GM12878 (cell line): ENCODE data around the gene CDKN3. TPM values are rescaled to one million over a fixed set of nuclear protein-coding genes. Genes with fewer than 3 reads are reported as not detected.

ENCODE experiments used
- ATAC-seq: fragments of 200-7000 bp; cut with Tn5 transposase; 3 replicates; pipeline ENCODE4 v1.9.1; 2020; ENCODE audit warnings: mild to moderate bottlenecking, moderate library complexity
- BruUV-seq: library from RNA; stranded (reverse); fragments of 400-500 nt; replicated peaks from 2 replicates; lab custom pipeline; 2021; lab: Mats Ljungman, UMichigan
- CTCF ChIA-PET: fragments of 300-600 bp; sonication (Branson Sonifier 250); formaldehyde crosslinking; extraction: SDS; loops from one replicate; lab custom pipeline; 2021; ENCODE audit warnings: inconsistent platforms; lab: Yijun Ruan, JAX
- POLR2A ChIA-PET: fragments of 350-600 bp; formaldehyde crosslinking; extraction: SDS; loops from one replicate; lab custom pipeline; 2021; ENCODE audit warnings: inconsistent platforms; lab: Charles Lee
- RAD21 ChIA-PET: fragments of 300-600 bp; sonication (Branson Sonifier 250); formaldehyde crosslinking; loops from one replicate; lab custom pipeline; 2023; ENCODE audit warnings: antibody characterized with exemption; ENCODE audit not compliant: unreplicated experiment; lab: Charles Lee
- SMC1A ChIA-PET: fragments of 300-600 bp; sonication (Branson Sonifier 250); formaldehyde crosslinking; loops from one replicate; lab custom pipeline; 2023; ENCODE audit not compliant: unreplicated experiment, uncharacterized antibody; lab: Charles Lee
- DNase-seq: peaks from one replicate; pipeline ENCODE4 v3.0.0-alpha.2; 2011; ENCODE audit warnings: low read depth, low spot score
- FAIRE-seq: peaks from 3 replicates; lab custom pipeline; 2011; peaks lifted over from hg19 to GRCh38; lab: Jason Lieb, UNC
- H2AFZ ChIP-seq: 2 replicates; pipeline ENCODE4 v1.6.0; 2011; ENCODE audit warnings: low read depth, low read length, control low read depth; ENCODE audit not compliant: control insufficient read depth
- H3K27ac ChIP-seq: 2 replicates; pipeline ENCODE4 v1.5.1; 2011; ENCODE audit warnings: control low read depth; ENCODE audit not compliant: control insufficient read depth, insufficient read depth
- H3K27me3 ChIP-seq, 2 experiments: replicated peaks in 1 of 2; 2 replicates each; pipeline versions ENCODE4 v1.6.0 to v1.6.1; 2011; ENCODE audit warnings: low read length in 1 of 2; ENCODE audit not compliant: control insufficient read depth in 2 of 2, insufficient read depth in 2 of 2
- H3K36me3 ChIP-seq, 2 experiments: 2 replicates each; pipeline ENCODE4 v1.5.1; 2011; ENCODE audit warnings: low read length in 1 of 2; ENCODE audit not compliant: control insufficient read depth in 2 of 2, insufficient read depth in 2 of 2
- H3K4me1 ChIP-seq: 2 replicates; pipeline ENCODE4 v1.6.1; 2011; ENCODE audit warnings: mild to moderate bottlenecking, low read length, moderate library complexity, mixed read lengths; ENCODE audit not compliant: control insufficient read depth, insufficient read depth
- H3K4me2 ChIP-seq: 2 replicates; pipeline ENCODE4 v1.6.0; 2011; ENCODE audit warnings: control low read depth; ENCODE audit not compliant: control insufficient read depth, insufficient read depth
- H3K4me3 ChIP-seq: fragments of 200-600 bp; sonication (generic); 2 replicates; pipeline ENCODE4 v1.5.1; 2016
- H3K79me2 ChIP-seq: 2 replicates; pipeline ENCODE4 v1.6.0; 2011; ENCODE audit warnings: low read length; ENCODE audit not compliant: control insufficient read depth, insufficient read depth
- H3K9ac ChIP-seq: 2 replicates; pipeline ENCODE4 v1.8.0; 2011; ENCODE audit warnings: low read length, control low read depth, mixed read lengths; ENCODE audit not compliant: control insufficient read depth, insufficient read depth
- H3K9me3 ChIP-seq: replicated peaks from 3 replicates; pipeline ENCODE4 v1.5.1; 2011; ENCODE audit warnings: mild to moderate bottlenecking, low read length; ENCODE audit not compliant: control insufficient read depth, insufficient read depth
- H4K20me1 ChIP-seq: 2 replicates; pipeline ENCODE4 v1.6.0; 2011; ENCODE audit not compliant: control insufficient read depth, insufficient read depth
- ASH2L ChIP-seq: fragments of 300-600, 200-600 bp; sonication (generic); IDR thresholded peaks from 2 replicates; pipeline ENCODE4 v1.6.1; 2017; ENCODE audit warnings: low read depth, mild to moderate bottlenecking, borderline replicate concordance
- CBFB ChIP-seq: IDR thresholded peaks from 2 replicates; pipeline ENCODE4 v1.6.1; 2016; ENCODE audit warnings: antibody characterized with exemption, low read depth
- EED ChIP-seq: sonication (generic); IDR thresholded peaks from 2 replicates; pipeline ENCODE4 v1.6.1; 2016; ENCODE audit warnings: antibody characterized with exemption, low read depth
- ESRRA ChIP-seq: IDR thresholded peaks from 2 replicates; pipeline ENCODE4 v1.6.1; 2012; ENCODE audit warnings: mild to moderate bottlenecking, low read length, improper control_type of control experiment
- HDAC6 ChIP-seq: fragments of 200-600 bp; sonication (generic); IDR thresholded peaks from one replicate; pipeline ENCODE4 v1.8.0; 2017; ENCODE audit warnings: antibody characterized with exemption; ENCODE audit not compliant: unreplicated experiment
- IKZF2 ChIP-seq, 2 experiments: fragments of 450-650 bp; IDR thresholded peaks; 2 replicates each; pipeline ENCODE4 v1.6.1; 2017; ENCODE audit warnings: mild to moderate bottlenecking in 2 of 2, moderate library complexity in 2 of 2
- MEF2B ChIP-seq: fragments of 450-650 bp; IDR thresholded peaks from 2 replicates; pipeline ENCODE4 v1.6.1; 2018; ENCODE audit warnings: mild to moderate bottlenecking, moderate library complexity; ENCODE audit not compliant: partially characterized antibody, poor library complexity, severe bottlenecking
- MYC ChIP-seq: IDR thresholded peaks from 2 replicates; pipeline ENCODE4 v1.6.1; 2011; ENCODE audit warnings: mild to moderate bottlenecking, low read length, moderate library complexity, inconsistent platforms; ENCODE audit not compliant: insufficient read depth, insufficient replicate concordance, insufficient read length, severe bottlenecking
- NFIC ChIP-seq: IDR thresholded peaks from 2 replicates; pipeline ENCODE4 v1.6.1; 2012; ENCODE audit warnings: low read depth, mild to moderate bottlenecking, inconsistent platforms, low read length, moderate library complexity
- NR2C1 ChIP-seq: fragments of 450-650 bp; IDR thresholded peaks from 2 replicates; pipeline ENCODE4 v1.6.1; 2017; ENCODE audit warnings: antibody characterized with exemption, mild to moderate bottlenecking, moderate library complexity
- RAD51 ChIP-seq: fragments of 450-650 bp; IDR thresholded peaks from 2 replicates; pipeline ENCODE4 v1.6.1; 2016; ENCODE audit warnings: moderate library complexity, mild to moderate bottlenecking, inconsistent platforms
- SREBF2 ChIP-seq: IDR thresholded peaks from 2 replicates; pipeline ENCODE4 v1.6.1; 2012; ENCODE audit warnings: mild to moderate bottlenecking, low read length
- TBL1XR1 ChIP-seq: IDR thresholded peaks from 2 replicates; pipeline ENCODE4 v1.6.1; 2012; ENCODE audit warnings: low read depth, low read length, improper control_type of control experiment
- TCF3 ChIP-seq: IDR thresholded peaks from 2 replicates; pipeline ENCODE4 v1.6.1; 2012; ENCODE audit warnings: low read depth, mild to moderate bottlenecking, low read length, borderline replicate concordance; ENCODE audit not compliant: insufficient read depth
- WRNIP1 ChIP-seq: IDR thresholded peaks from 2 replicates; pipeline ENCODE4 v1.6.1; 2011; ENCODE audit warnings: low read depth, low read length, improper control_type of control experiment, borderline replicate concordance
- ZBTB40 ChIP-seq: fragments of 450-650 bp; IDR thresholded peaks from 2 replicates; pipeline ENCODE4 v1.6.1; 2016; ENCODE audit warnings: mild to moderate bottlenecking, moderate library complexity, borderline replicate concordance
- ZNF217 ChIP-seq: fragments of 450-650 bp; IDR thresholded peaks from 2 replicates; pipeline ENCODE4 v1.6.1; 2017; ENCODE audit warnings: antibody characterized with exemption, mild to moderate bottlenecking
- WGBS: methylation state at CpG from one replicate; pipeline ENCODE4 v1.1.6; 2016; ENCODE audit warnings: low lambda C conversion rate; ENCODE audit not compliant: insufficient replicate concordance, insufficient coverage; ENCODE audit errors: missing lambda C conversion rate; 5-methylcytosine and 5-hydroxymethylcytosine counted together
- in situ Hi-C: fragments of 300-500 bp; cut with MboI; formaldehyde crosslinking; loops from 9 replicates; pipeline ENCODE4 v1.14.3; 2018; ENCODE audit warnings: mixed read lengths
- intact Hi-C: fragments of 100-400 bp; cut with micrococcal nuclease; formaldehyde crosslinking; loops from one replicate; pipeline ENCODE4 v1.14.2; 2022; ENCODE audit not compliant: unreplicated experiment
- polyA plus RNA-seq, 11 experiments: library from polyadenylated mRNA; depleted of rRNA in 4 of 11; unstranded in 6 of 11; stranded (reverse) in 5 of 11; fragments of >200 nt; fragmentation: Nextera tagmentation in 4 of 11; fragmentation: Illumina TruSeq in 1 of 11; extraction: Ambion mirVana in 4 of 11; extraction: Trizol in 1 of 11; gene quantifications; 1 replicate in 1 of 11; 2 replicates in 10 of 11; pipeline versions ENCODE4 v1.2.1 to v1.2.3, GENCODE V29; 2011 to 2016; ENCODE audit warnings: inconsistent platforms in 2 of 11, missing spikeins in 2 of 11, low read depth in 1 of 11
- total RNA-seq, 4 experiments: library from RNA; depleted of rRNA in 3 of 4; stranded (reverse); fragments of >200 nt in 3 of 4; fragmentation: Illumina TruSeq in 1 of 4; extraction: Trizol in 1 of 4; gene quantifications; 2 replicates each; pipeline versions ENCODE4 v1.2.1 to v1.2.3, GENCODE V29; 2013 to 2021
- TF ChIP-seq, protein P1 (sequence below): IDR thresholded peaks from 2 replicates; pipeline ENCODE4 v1.6.1; 2011; ENCODE audit warnings: mild to moderate bottlenecking, low read depth, low read length, moderate library complexity; ENCODE audit not compliant: insufficient replicate concordance

Gene CDKN3
- total and polyA plus RNA-seq, 10 of the 15 experiments (the other 5 are each of a cell fraction or from before 2014, with no cell fraction given) = 54.9 to 197 (median 111) TPM

DNA sequence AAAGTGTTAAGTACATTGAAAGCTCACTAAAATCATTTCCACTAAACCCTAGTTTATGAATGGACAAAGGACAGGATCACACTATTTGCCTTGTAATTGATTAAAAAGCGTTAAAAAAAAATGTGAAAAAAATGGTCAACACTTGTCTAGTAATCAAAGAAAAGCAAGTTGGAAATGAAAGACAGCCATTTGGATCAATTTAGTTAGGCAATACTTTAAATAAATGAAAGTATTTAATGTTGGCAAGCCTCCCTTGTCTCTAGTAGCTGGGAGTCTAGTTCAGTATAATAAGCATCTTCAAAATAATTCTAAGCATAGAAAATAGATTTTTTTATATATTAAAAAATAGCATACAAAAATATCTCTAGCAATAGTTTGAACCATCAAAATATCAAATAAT, 58.6 kb downstream of the CDKN3 start:
- no peak for ATAC-seq

More for the DNA sequence above, 58.6 kb downstream of the CDKN3 start:
- ChIA-PET CTCF (interaction anchor here (0.7 to 2.2 kb wide), 4 partner anchors 11 to 991 kb away, joined by 3 to 7 read pairs (median 4); partner anchors contain the start of gene CNIH1), POLR2A (no interaction called here)
- H3K4me1 ChIP-seq = peaks cover 3% of the 10 kb centered on the region; the same call in 1 of the 2 replicates
- no peak overlapping the region for H3K9ac ChIP-seq
- TF ChIP-seq CBFB = no peak
- TF ChIP-seq EED = no peak
- no peak for TF ChIP-seq NR2C1
- TF ChIP-seq MEF2B = no peak
- TF ChIP-seq TBL1XR1 = no peak
- no peak for TF ChIP-seq NFIC
- TF ChIP-seq ZNF217 = no peak
- no peak for TF ChIP-seq SREBF2
- no peak for TF ChIP-seq MYC
- TF ChIP-seq RAD51 = no peak
- no peak for TF ChIP-seq HDAC6
- no peak for TF ChIP-seq ESRRA
- TF ChIP-seq, protein P1, sequence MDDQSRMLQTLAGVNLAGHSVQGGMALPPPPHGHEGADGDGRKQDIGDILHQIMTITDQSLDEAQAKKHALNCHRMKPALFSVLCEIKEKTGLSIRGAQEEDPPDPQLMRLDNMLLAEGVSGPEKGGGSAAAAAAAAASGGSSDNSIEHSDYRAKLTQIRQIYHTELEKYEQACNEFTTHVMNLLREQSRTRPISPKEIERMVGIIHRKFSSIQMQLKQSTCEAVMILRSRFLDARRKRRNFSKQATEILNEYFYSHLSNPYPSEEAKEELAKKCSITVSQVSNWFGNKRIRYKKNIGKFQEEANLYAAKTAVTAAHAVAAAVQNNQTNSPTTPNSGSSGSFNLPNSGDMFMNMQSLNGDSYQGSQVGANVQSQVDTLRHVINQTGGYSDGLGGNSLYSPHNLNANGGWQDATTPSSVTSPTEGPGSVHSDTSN = no peak
- no peak for TF ChIP-seq WRNIP1
- no peak for TF ChIP-seq TCF3
- no peak for TF ChIP-seq ASH2L
- no peak for TF ChIP-seq IKZF2 (IDR thresholded peaks at IDR 0.05)
- no peak for TF ChIP-seq ZBTB40
- TF ChIP-seq, all 136 proteins: peak for 0
- intact Hi-C loops = no loop called here
- Histone ChIP-seq H3K27ac (no peak overlapping the region), H3K36me3 (no peaks in the 10 kb centered on the region), H3K9me3 (peaks cover 11% of the 10 kb centered on the region; the same call in 2 of the 3 replicates), H4K20me1 (no peaks in the 10 kb centered on the region), H3K4me3 (no peak overlapping the region), H3K4me2 (no peak overlapping the region), H2AFZ (no peak overlapping the region), H3K27me3 (no peaks in the 10 kb centered on the region), H3K79me2 (no peaks in the 10 kb centered on the region)
- FAIRE-seq = no peak
- SMC1A ChIA-PET = interaction anchor here (1.0 kb wide), 1 partner anchor 18 kb away, joined by 3 read pairs; no protein-coding TSS in a partner anchor
- WGBS = 41% methylated on average over 1 of the region's 1 CpG
- DNase-seq = no peak
- no TSS peak for BruUV-seq
- RAD21 ChIA-PET = no interaction called here
- in situ Hi-C loops = no loop called here
